ENCODE measurements around the gene FAM227B. TPM values are rescaled to one million over a fixed set of nuclear protein-coding genes. Genes with fewer than 3 reads are reported as not detected.

FAM227B gene
- total RNA-seq, 4 donors from 2014 or later, result 13.3 to 16.7 (median 15.2) TPM

DNA sequence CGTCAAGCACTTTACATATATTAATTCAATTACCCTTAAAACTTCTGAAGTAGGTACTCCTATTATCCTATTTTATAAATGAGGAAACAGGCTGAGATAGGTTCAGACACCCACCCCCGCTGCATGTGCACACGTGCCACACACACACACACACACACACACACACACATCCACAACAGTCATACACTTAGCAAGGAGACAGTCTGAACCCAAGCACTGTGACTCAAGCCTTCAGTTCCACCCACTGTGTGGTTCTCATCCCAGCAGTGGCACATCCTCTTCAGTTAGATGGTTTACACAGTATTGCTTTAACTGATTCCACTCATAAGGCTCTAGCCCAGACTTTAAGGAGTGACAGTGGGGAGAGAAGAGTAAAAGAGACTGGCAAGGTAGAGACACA lies 288.7 kb downstream of the FAM227B start:
- H3K9me3 ChIP-seq, result no peaks in the 10 kb centered on the region
- peaks cover 0 to 5% of the 10 kb centered on the region in 2 donors for H3K4me1 ChIP-seq
- no peak for DNase-seq
- H3K27ac ChIP-seq, result no peak overlapping the region
- intact Hi-C loops (cut with DNase I), result no loop called here
- 90 to 96% methylated on average over 3 of the region's 3 CpGs for WGBS, 2 donors
- H3K27me3 ChIP-seq, result no peaks in the 10 kb centered on the region
- TF ChIP-seq, protein P1, sequence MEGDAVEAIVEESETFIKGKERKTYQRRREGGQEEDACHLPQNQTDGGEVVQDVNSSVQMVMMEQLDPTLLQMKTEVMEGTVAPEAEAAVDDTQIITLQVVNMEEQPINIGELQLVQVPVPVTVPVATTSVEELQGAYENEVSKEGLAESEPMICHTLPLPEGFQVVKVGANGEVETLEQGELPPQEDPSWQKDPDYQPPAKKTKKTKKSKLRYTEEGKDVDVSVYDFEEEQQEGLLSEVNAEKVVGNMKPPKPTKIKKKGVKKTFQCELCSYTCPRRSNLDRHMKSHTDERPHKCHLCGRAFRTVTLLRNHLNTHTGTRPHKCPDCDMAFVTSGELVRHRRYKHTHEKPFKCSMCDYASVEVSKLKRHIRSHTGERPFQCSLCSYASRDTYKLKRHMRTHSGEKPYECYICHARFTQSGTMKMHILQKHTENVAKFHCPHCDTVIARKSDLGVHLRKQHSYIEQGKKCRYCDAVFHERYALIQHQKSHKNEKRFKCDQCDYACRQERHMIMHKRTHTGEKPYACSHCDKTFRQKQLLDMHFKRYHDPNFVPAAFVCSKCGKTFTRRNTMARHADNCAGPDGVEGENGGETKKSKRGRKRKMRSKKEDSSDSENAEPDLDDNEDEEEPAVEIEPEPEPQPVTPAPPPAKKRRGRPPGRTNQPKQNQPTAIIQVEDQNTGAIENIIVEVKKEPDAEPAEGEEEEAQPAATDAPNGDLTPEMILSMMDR (IDR thresholded peaks at IDR 0.05), result no peak
- no peak for TF ChIP-seq POLR2A (IDR thresholded peaks at IDR 0.05)
- peaks cover 0 to 4% of the 10 kb centered on the region in 2 donors for H3K36me3 ChIP-seq
- no peak overlapping the region for H3K4me3 ChIP-seq (replicated peaks in 1 of 3)

DNA sequence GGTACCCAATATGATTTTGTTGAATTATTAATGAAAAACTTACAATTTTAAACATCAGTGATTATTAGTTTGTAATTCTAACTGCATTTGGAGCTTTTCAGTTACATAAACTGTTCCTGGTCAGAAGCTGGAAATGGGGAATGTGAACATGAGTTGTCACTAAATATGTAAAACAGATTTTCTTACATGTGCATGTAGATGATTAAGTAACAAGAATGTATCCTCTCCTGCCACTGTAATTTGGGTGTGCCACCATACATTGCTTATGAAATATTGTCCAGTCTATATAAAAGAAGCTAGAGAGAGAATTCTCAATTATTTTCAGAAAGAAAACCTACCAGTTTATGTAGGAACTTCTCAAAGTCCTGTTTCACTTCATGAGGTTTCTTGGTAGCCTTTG lies 289.2 kb downstream of the FAM227B start:
- Histone ChIP-seq H3K36me3 (peaks cover 0 to 4% of the 10 kb centered on the region in 2 donors), H3K27me3 (no peaks in the 10 kb centered on the region), H3K27ac (no peak overlapping the region), H3K4me1 (peaks cover 0 to 5% of the 10 kb centered on the region in 2 donors), H3K4me3 (replicated peaks in 1 of 3) (no peak overlapping the region), H3K9me3 (no peaks in the 10 kb centered on the region)
- no peak for TF ChIP-seq POLR2A (IDR thresholded peaks at IDR 0.05)
- TF ChIP-seq, protein P1 (IDR thresholded peaks at IDR 0.05), result no peak
- intact Hi-C loops (cut with DNase I), result no loop called here
- DNase-seq, result no peak

DNA sequence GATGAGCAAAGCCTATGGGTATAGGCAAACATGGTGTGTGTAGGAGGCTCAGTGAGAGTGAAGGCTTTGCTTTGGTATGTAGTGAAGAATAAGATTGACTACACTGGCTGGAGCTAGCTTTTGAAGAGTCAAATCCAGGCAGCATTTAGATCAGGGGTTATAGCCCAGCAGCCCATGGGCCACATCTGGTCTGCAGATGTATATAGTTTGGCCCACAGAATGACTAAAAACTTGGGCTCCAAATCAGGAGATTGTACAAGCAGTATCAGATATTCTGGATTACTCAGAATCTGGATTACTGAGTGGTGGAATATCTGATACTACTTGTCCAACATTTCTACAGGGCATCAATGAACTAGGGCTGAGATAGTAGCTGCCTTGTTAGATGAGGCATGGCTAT lies 290.5 kb downstream of the FAM227B start:
- H3K27ac ChIP-seq, result no peak overlapping the region
- no peaks in the 10 kb centered on the region for H3K27me3 ChIP-seq
- peaks cover 0 to 5% of the 10 kb centered on the region in 2 donors for H3K4me1 ChIP-seq
- no peak for DNase-seq
- H3K36me3 ChIP-seq, result peaks cover 0 to 4% of the 10 kb centered on the region in 2 donors
- H3K9me3 ChIP-seq, result no peaks in the 10 kb centered on the region
- no peak for TF ChIP-seq POLR2A (IDR thresholded peaks at IDR 0.05)
- TF ChIP-seq, protein P1 (IDR thresholded peaks at IDR 0.05), result no peak
- intact Hi-C loops (cut with DNase I), result no loop called here
- H3K4me3 ChIP-seq (replicated peaks in 1 of 3), result no peak overlapping the region

DNA sequence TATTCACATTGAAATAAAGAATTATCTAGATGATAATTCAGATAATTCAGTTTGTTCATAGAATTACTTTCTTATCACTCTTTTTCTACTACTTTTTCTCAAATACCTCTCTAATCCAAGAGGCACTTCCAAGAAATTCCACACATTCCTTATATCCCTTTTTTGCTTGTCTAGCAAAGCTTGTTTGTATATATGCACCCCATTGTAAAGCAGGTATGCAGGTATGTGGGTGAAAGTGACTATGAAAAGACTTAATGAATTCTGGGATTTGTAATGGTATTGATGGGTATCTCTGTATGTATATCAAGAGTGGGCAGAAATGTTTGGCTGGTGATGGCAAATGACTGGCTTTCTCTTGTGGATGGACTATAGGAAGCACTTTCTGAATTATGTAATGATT lies 291.7 kb downstream of the FAM227B start:
- no peak overlapping the region for H3K4me3 ChIP-seq (replicated peaks in 1 of 3)
- no peak overlapping the region for H3K27ac ChIP-seq
- intact Hi-C loops (cut with DNase I), result no loop called here

DNA sequence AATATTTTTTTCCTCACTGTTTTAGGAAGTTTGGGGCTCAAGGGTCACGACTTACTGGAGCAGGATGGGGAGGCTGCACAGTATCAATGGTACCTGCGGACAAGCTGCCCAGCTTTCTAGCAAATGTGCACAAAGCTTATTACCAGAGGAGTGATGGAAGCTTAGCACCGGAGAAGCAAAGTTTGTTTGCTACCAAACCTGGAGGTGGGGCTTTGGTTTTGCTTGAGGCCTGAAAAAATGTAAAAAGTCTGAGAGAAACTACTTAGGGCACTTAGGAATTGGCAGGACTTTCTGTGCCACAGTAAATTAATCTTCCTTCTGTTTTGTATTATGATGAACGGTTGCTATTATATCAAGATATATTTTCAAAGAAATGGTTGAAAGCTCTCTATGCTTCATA lies 292.7 kb downstream of the FAM227B start:
- H3K27me3 ChIP-seq, result no peaks in the 10 kb centered on the region
- no peak for DNase-seq
- H3K27ac ChIP-seq, result no peak overlapping the region
- no peak overlapping the region for H3K4me3 ChIP-seq (replicated peaks in 1 of 3)
- H3K9me3 ChIP-seq, result no peaks in the 10 kb centered on the region
- H3K4me1 ChIP-seq, result peaks cover 5% of the 10 kb centered on the region in 2 donors
- no peak for TF ChIP-seq POLR2A (IDR thresholded peaks at IDR 0.05)
- TF ChIP-seq, protein P1 (IDR thresholded peaks at IDR 0.05), result no peak
- intact Hi-C loops (cut with DNase I), result no loop called here
- peaks cover 0 to 4% of the 10 kb centered on the region in 2 donors for H3K36me3 ChIP-seq
- 87 to 91% methylated on average over 4 of the region's 4 CpGs for WGBS, 2 donors

More for the DNA sequence above, 291.7 kb downstream of the FAM227B start:
- H3K9me3 ChIP-seq, result no peaks in the 10 kb centered on the region
- H3K4me1 ChIP-seq, result peaks cover 0 to 5% of the 10 kb centered on the region in 2 donors
- peaks cover 0 to 4% of the 10 kb centered on the region in 2 donors for H3K36me3 ChIP-seq
- no peaks in the 10 kb centered on the region for H3K27me3 ChIP-seq
- DNase-seq, result no peak
- TF ChIP-seq POLR2A (IDR thresholded peaks at IDR 0.05), result no peak
- TF ChIP-seq, protein P1 (IDR thresholded peaks at IDR 0.05), result no peak

Data from thyroid gland (tissue), 4 donors.